GM12874 (cell line): ENCODE measurements around the gene WNT7A.

Experiments used
- CTCF ChIP-seq: IDR thresholded peaks from 2 replicates; pipeline ENCODE4 v1.5.1; 2011; ENCODE audit warnings: low read depth, mild to moderate bottlenecking, control low read depth, low read length, moderate library complexity; ENCODE audit not compliant: insufficient read depth

WNT7A gene

GRCh38 chr3:13867732-13868131 is 12.1 kb downstream of the WNT7A start:
- TF ChIP-seq CTCF = no peak

GRCh38 chr3:13866041-13866965 is 13.6 kb downstream of the WNT7A start:
- TF ChIP-seq CTCF = no peak

- no peak for TF ChIP-seq CTCF
Observed at GRCh38 chr3:13865581-13865980, 14.3 kb downstream of the WNT7A start.

GRCh38 chr3:13865106-13865505 is 14.8 kb downstream of the WNT7A start:
- no peak for TF ChIP-seq CTCF

- no peak for TF ChIP-seq CTCF
Observed at GRCh38 chr3:13863965-13864595, 15.8 kb downstream of the WNT7A start.

- no peak for TF ChIP-seq CTCF
Observed at GRCh38 chr3:13863382-13863952, 16.4 kb downstream of the WNT7A start.

- no peak for TF ChIP-seq CTCF
Observed at GRCh38 chr3:13861461-13861860, 18.4 kb downstream of the WNT7A start.
